HepG2 (cell line): ENCODE data around the gene FETUB. TPM values are rescaled to one million over a fixed set of nuclear protein-coding genes. Genes with fewer than 3 reads are reported as not detected.
A peak's percentile ranks its signal among the peaks of the same experiment; 100 is the strongest.

Experiments
- CEBPB ChIP-seq: IDR thresholded peaks from 2 replicates; pipeline ENCODE4 v1.6.1; 2011; ENCODE audit warnings: low read depth, low read length, improper control_type of control experiment, borderline replicate concordance
- FIP1L1 ChIP-seq: fragments of 200-400 bp; formaldehyde crosslinking; IDR thresholded peaks from 2 replicates; pipeline ENCODE4 v1.6.1; 2018; ENCODE audit warnings: low read depth, mild to moderate bottlenecking, low read length, moderate library complexity, borderline replicate concordance; ENCODE audit not compliant: insufficient read depth
- FOXP1 ChIP-seq, 2 experiments: fragments of 450-650 bp in 1 of 2; IDR thresholded peaks; 2 replicates each; pipeline ENCODE4 v1.6.1; 2017 to 2018; ENCODE audit warnings: antibody characterized with exemption in 1 of 2
- HNF4A ChIP-seq: sonication (generic); formaldehyde crosslinking; IDR thresholded peaks from 2 replicates; pipeline ENCODE4 v1.4.0; 2020; ENCODE audit warnings: missing genetic modification reagents
- MAFG ChIP-seq: sonication (generic); formaldehyde crosslinking; IDR thresholded peaks from 2 replicates; pipeline ENCODE4 v1.5.1; 2020; ENCODE audit warnings: mild to moderate bottlenecking, missing genetic modification reagents
- MIER3 ChIP-seq: IDR thresholded peaks from 2 replicates; pipeline ENCODE4 v1.6.1; 2016; ENCODE audit warnings: missing compliant biosample characterization, borderline replicate concordance
- NR3C1 ChIP-seq: sonication (generic); formaldehyde crosslinking; IDR thresholded peaks from 2 replicates; pipeline ENCODE4 v1.4.0; 2020; ENCODE audit warnings: missing genetic modification reagents
- SAP130 ChIP-seq: IDR thresholded peaks from 2 replicates; pipeline ENCODE4 v1.6.1; 2016; ENCODE audit warnings: low read depth
- SKI ChIP-seq: fragments of 450-650 bp; IDR thresholded peaks from one replicate; pipeline ENCODE4 v1.6.1; 2018; ENCODE audit warnings: mild to moderate bottlenecking; ENCODE audit not compliant: partially characterized antibody
- SNAI1 ChIP-seq: sonication (generic); formaldehyde crosslinking; IDR thresholded peaks from 2 replicates; pipeline ENCODE4 v1.5.0; 2020; ENCODE audit warnings: mild to moderate bottlenecking, missing genetic modification reagents, borderline replicate concordance
- TGIF2 ChIP-seq: IDR thresholded peaks from 2 replicates; pipeline ENCODE4 v1.6.1; 2016; ENCODE audit warnings: control low read depth, missing compliant biosample characterization
- ZMAT3 ChIP-seq: sonication (generic); formaldehyde crosslinking; conservative IDR thresholded peaks from 2 replicates; pipeline ENCODE4 v1.7.0; 2021; ENCODE audit warnings: missing genetic modification reagents
- ZNF557 ChIP-seq: sonication (generic); formaldehyde crosslinking; IDR thresholded peaks from 2 replicates; pipeline ENCODE4 v1.4.0; 2020; ENCODE audit warnings: missing genetic modification reagents
- ZNF589 ChIP-seq: sonication (generic); formaldehyde crosslinking; conservative IDR thresholded peaks from 2 replicates; pipeline ENCODE4 v1.8.0; 2022; ENCODE audit warnings: mild to moderate bottlenecking, moderate library complexity, missing genetic modification reagents
- ZNF660 ChIP-seq: sonication (generic); formaldehyde crosslinking; IDR thresholded peaks from 2 replicates; pipeline ENCODE4 v1.5.1; 2020; ENCODE audit warnings: mild to moderate bottlenecking, low read depth, missing genetic modification reagents, borderline replicate concordance
- ZSCAN9 ChIP-seq: IDR thresholded peaks from 2 replicates; pipeline ENCODE4 v1.6.1; 2016; ENCODE audit warnings: borderline replicate concordance
- polyA plus RNA-seq, 8 experiments: library from polyadenylated mRNA; depleted of rRNA in 3 of 8; stranded (reverse) in 7 of 8; unstranded in 1 of 8; fragments of >200 nt; fragmentation: Illumina TruSeq in 4 of 8; extraction: Trizol in 4 of 8; gene quantifications; 2 replicates each; pipeline versions ENCODE4 v1.2.1 to v1.2.3, GENCODE V29; 2011 to 2016; ENCODE audit warnings: low read depth in 4 of 8, missing spikeins in 1 of 8, mixed read lengths in 1 of 8; ENCODE audit not compliant: insufficient read depth in 1 of 8
- total RNA-seq, 5 experiments: library from RNA; depleted of rRNA; stranded (reverse); fragments of >200 nt; fragmentation: Illumina TruSeq; extraction: Trizol; gene quantifications; 2 replicates each; pipeline ENCODE4 v1.2.3, GENCODE V29; 2016; ENCODE audit warnings: low read depth in 1 of 5
- TF ChIP-seq, protein P1 (sequence below): sonication (generic); formaldehyde crosslinking; IDR thresholded peaks from 2 replicates; pipeline ENCODE4 v1.4.0; 2020; ENCODE audit warnings: missing genetic modification reagents
- TF ChIP-seq, protein P2 (sequence below): sonication (generic); formaldehyde crosslinking; IDR thresholded peaks from 2 replicates; pipeline ENCODE4 v1.8.0; 2022; ENCODE audit warnings: mild to moderate bottlenecking, missing genetic modification reagents
- TF ChIP-seq, protein P3 (sequence below): sonication (generic); formaldehyde crosslinking; IDR thresholded peaks from 2 replicates; pipeline ENCODE4 v1.5.0; 2020; ENCODE audit warnings: missing genetic modification reagents
- TF ChIP-seq, protein P4 (sequence below): fragments of 450-650 bp; IDR thresholded peaks from 2 replicates; pipeline ENCODE4 v1.6.1; 2017; ENCODE audit warnings: mild to moderate bottlenecking

FETUB gene
- total and polyA plus RNA-seq, 2 of the 13 experiments (the other 11 are each of a cell fraction or from before 2014, with no cell fraction given): 2.1 to 4.4 TPM

DNA sequence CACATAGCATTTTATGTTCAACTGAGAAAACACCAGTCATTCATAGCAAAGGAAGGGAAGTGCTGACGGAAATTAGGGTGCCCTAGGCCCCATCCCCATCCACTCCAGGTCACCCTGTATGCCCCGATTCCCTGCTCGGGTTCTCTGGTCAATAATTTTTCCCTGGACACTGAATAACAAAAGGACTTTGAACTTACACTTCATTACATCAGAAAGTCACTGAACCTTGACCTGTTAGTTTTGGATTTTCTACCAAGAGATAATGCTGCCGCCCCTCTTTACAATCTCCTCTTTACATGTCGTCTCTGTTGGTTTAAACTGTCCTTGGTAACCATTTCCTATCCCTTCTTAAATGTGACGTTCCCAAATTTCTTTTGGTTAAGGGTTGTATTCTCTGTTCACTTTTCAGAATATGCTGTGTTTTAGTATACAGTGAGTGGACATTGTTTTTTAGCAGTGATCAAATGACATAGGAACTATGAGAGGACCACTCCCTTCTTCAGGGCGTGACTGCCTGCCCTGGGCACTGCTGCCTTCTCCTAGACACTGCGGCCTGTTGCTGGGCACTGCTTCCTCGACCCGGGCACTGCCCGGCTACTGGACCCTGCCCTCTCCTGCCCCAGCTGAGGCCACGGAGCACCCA lies 40.9 kb upstream of the FETUB start (continued):
- TF ChIP-seq, protein P1, sequence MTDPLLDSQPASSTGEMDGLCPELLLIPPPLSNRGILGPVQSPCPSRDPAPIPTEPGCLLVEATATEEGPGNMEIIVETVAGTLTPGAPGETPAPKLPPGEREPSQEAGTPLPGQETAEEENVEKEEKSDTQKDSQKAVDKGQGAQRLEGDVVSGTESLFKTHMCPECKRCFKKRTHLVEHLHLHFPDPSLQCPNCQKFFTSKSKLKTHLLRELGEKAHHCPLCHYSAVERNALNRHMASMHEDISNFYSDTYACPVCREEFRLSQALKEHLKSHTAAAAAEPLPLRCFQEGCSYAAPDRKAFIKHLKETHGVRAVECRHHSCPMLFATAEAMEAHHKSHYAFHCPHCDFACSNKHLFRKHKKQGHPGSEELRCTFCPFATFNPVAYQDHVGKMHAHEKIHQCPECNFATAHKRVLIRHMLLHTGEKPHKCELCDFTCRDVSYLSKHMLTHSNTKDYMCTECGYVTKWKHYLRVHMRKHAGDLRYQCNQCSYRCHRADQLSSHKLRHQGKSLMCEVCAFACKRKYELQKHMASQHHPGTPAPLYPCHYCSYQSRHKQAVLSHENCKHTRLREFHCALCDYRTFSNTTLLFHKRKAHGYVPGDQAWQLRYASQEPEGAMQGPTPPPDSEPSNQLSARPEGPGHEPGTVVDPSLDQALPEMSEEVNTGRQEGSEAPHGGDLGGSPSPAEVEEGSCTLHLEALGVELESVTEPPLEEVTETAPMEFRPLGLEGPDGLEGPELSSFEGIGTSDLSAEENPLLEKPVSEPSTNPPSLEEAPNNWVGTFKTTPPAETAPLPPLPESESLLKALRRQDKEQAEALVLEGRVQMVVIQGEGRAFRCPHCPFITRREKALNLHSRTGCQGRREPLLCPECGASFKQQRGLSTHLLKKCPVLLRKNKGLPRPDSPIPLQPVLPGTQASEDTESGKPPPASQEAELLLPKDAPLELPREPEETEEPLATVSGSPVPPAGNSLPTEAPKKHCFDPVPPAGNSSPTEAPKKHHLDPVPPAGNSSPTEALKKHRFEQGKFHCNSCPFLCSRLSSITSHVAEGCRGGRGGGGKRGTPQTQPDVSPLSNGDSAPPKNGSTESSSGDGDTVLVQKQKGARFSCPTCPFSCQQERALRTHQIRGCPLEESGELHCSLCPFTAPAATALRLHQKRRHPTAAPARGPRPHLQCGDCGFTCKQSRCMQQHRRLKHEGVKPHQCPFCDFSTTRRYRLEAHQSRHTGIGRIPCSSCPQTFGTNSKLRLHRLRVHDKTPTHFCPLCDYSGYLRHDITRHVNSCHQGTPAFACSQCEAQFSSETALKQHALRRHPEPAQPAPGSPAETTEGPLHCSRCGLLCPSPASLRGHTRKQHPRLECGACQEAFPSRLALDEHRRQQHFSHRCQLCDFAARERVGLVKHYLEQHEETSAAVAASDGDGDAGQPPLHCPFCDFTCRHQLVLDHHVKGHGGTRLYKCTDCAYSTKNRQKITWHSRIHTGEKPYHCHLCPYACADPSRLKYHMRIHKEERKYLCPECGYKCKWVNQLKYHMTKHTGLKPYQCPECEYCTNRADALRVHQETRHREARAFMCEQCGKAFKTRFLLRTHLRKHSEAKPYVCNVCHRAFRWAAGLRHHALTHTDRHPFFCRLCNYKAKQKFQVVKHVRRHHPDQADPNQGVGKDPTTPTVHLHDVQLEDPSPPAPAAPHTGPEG (CRISPR knock-in tag): no peak
- TF ChIP-seq ZNF557 (CRISPR knock-in tag) (no peak), CEBPB (peak; percentile 15; the same call in 1 of the 2 replicates), TGIF2 (CRISPR knock-in tag) (peak; percentile 16; the same call in 1 of the 2 replicates), HNF4A (CRISPR knock-in tag) (peak; percentile 98), FOXP1 (IDR thresholded peaks at IDR 0.05) (no peak), FOXP1 (CRISPR knock-in tag; IDR thresholded peaks at IDR 0.05) (peak; percentile 50), ZNF589 (no peak; the same call in 1 of the 2 replicates), ZMAT3 (CRISPR knock-in tag) (peak; percentile 77), MIER3 (peak; percentile 69; the same call in 1 of the 2 replicates), MAFG (CRISPR knock-in tag) (no peak), ZSCAN9 (CRISPR knock-in tag) (peak; percentile 56; the same call in 1 of the 2 replicates), SNAI1 (CRISPR knock-in tag) (no peak), ZNF660 (CRISPR knock-in tag) (no peak), SKI (peak; percentile 41), SAP130 (CRISPR knock-in tag) (peak; percentile 78), NR3C1 (CRISPR knock-in tag) (no peak), FIP1L1 (no peak)
- TF ChIP-seq, protein P2, sequence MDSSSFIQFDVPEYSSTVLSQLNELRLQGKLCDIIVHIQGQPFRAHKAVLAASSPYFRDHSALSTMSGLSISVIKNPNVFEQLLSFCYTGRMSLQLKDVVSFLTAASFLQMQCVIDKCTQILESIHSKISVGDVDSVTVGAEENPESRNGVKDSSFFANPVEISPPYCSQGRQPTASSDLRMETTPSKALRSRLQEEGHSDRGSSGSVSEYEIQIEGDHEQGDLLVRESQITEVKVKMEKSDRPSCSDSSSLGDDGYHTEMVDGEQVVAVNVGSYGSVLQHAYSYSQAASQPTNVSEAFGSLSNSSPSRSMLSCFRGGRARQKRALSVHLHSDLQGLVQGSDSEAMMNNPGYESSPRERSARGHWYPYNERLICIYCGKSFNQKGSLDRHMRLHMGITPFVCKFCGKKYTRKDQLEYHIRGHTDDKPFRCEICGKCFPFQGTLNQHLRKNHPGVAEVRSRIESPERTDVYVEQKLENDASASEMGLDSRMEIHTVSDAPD: no peak
- TF ChIP-seq, protein P3, sequence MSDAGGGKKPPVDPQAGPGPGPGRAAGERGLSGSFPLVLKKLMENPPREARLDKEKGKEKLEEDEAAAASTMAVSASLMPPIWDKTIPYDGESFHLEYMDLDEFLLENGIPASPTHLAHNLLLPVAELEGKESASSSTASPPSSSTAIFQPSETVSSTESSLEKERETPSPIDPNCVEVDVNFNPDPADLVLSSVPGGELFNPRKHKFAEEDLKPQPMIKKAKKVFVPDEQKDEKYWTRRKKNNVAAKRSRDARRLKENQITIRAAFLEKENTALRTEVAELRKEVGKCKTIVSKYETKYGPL: no peak
- TF ChIP-seq, protein P4, sequence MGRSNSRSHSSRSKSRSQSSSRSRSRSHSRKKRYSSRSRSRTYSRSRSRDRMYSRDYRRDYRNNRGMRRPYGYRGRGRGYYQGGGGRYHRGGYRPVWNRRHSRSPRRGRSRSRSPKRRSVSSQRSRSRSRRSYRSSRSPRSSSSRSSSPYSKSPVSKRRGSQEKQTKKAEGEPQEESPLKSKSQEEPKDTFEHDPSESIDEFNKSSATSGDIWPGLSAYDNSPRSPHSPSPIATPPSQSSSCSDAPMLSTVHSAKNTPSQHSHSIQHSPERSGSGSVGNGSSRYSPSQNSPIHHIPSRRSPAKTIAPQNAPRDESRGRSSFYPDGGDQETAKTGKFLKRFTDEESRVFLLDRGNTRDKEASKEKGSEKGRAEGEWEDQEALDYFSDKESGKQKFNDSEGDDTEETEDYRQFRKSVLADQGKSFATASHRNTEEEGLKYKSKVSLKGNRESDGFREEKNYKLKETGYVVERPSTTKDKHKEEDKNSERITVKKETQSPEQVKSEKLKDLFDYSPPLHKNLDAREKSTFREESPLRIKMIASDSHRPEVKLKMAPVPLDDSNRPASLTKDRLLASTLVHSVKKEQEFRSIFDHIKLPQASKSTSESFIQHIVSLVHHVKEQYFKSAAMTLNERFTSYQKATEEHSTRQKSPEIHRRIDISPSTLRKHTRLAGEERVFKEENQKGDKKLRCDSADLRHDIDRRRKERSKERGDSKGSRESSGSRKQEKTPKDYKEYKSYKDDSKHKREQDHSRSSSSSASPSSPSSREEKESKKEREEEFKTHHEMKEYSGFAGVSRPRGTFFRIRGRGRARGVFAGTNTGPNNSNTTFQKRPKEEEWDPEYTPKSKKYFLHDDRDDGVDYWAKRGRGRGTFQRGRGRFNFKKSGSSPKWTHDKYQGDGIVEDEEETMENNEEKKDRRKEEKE: no peak
